Measurements from ENCODE around the gene TMPO.
A peak's percentile ranks its signal among the peaks of the same experiment; 100 is the strongest.

The TMPO gene

DNA sequence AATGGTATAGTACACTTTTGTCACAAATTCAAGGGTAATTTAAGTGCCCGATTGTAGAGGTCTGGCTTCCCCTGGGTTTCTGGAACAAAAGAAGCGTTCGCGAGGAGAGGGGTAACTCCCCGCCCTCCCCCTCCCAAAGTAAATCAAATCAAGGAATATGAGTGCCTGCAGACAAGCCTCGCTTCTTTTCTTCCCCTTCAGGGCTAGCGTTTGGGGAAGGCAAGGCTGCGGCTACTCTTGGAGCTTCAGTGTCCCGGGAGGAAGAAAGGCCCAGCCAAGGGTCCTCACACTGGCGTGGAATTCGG is 456 bp upstream of the TMPO start:
- no peaks in the 10 kb centered on the region for H3K9me3 ChIP-seq (replicated peaks; ENCODE audit: low read length)
- H3K4me3 ChIP-seq (ENCODE audit: low read length), result peak overlapping the region; percentile 96
- H3K4me1 ChIP-seq (ENCODE audit: control insufficient read depth, insufficient read depth, low read length), result peaks cover 11% of the 10 kb centered on the region
- H3K36me3 ChIP-seq (ENCODE audit: insufficient read depth, low read length), result no peaks in the 10 kb centered on the region
- peak overlapping the region; percentile 89 for H3K4me2 ChIP-seq (ENCODE audit: low read length)
- peak overlapping the region; percentile 94 for H3K9ac ChIP-seq (ENCODE audit: low read depth, low read length)
- H3K27me3 ChIP-seq (ENCODE audit: control insufficient read depth, insufficient read depth, low read length), result no peaks in the 10 kb centered on the region

DNA sequence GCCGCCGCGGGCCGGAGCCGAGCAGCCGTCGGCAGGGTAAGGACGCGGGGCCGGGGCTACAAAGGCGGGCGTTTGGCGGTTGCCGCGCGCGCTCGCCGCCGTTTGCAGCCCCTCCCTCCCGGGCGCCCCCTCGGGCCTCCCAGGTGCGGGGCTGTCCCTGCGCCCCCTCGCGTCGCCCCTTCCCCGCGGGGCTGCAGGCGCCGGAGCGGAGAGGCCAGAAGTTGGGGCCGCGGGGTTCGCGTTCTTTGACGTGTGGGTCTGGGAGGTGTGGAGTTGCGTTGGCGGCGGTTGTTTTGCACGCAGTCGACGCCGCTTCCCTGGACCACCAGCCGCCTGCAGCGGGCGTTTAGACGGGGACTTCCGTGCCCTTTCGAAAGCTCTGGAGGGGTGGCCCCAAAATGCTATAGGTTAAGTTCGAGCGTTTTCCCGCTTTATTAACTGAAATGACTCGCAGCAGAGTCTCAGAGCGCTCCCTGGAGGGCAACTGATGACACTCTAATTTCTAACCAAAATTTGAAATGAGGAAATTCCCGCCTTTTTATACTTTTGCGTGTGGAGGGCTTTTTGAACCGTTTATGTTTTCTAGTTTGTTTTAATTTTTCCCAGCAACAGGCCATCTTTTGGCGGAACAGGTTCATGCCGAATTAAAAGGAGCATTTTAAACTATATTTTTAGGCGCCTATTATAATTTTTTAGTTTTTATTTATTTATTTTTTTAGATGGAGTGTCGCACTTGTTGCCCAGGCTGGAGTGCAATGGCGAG is 902 bp downstream of the TMPO start:
- peak overlapping the region; percentile 96 for H3K4me3 ChIP-seq (ENCODE audit: low read length)
- no peaks in the 10 kb centered on the region for H3K9me3 ChIP-seq (replicated peaks; ENCODE audit: low read length)
- peak overlapping the region; percentile 94 for H3K9ac ChIP-seq (ENCODE audit: low read depth, low read length)
- H3K4me2 ChIP-seq (ENCODE audit: low read length), result peak overlapping the region; percentile 80
- H3K4me1 ChIP-seq (ENCODE audit: control insufficient read depth, insufficient read depth, low read length), result peaks cover 11% of the 10 kb centered on the region
- no peaks in the 10 kb centered on the region for H3K36me3 ChIP-seq (ENCODE audit: insufficient read depth, low read length)
- no peaks in the 10 kb centered on the region for H3K27me3 ChIP-seq (ENCODE audit: control insufficient read depth, insufficient read depth, low read length)

DNA sequence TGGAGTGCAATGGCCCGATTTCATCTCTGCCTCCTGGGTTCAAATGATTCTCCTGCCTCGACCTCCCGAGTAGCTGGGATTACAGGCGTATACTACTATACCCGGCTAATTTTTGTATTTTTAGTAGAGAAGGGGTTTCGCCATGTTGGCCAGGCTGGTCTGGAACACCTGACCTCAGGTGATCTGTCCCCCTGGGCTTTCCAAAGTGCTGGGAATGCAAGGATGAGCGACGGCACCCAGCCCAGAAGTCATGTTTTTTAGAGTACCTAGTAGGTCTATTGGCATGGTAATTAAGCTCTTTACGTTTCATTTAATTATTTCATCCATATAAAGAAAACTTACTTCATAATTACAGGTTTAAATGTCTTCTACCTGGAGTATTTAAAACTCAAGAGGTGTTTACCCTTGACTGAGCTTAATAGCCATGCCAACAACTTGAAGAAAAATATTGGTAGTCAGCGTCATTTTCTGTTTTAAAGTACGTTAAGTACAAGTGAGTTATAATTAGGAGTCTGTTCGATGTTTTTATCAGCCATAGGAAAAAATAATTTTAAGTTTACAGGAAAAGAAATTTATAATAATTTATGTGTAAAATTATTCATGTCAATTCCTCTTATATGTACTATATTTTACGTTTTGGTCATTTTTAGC is 4.0 kb downstream of the TMPO start:
- H3K36me3 ChIP-seq (ENCODE audit: insufficient read depth, low read length), result peaks cover 4% of the 10 kb centered on the region
- H3K4me2 ChIP-seq (ENCODE audit: low read length), result no peak overlapping the region
- no peak overlapping the region for H3K4me3 ChIP-seq (ENCODE audit: low read length)
- no peak overlapping the region for H3K9ac ChIP-seq (ENCODE audit: low read depth, low read length)
- no peaks in the 10 kb centered on the region for H3K27me3 ChIP-seq (ENCODE audit: control insufficient read depth, insufficient read depth, low read length)
- H3K4me1 ChIP-seq (ENCODE audit: control insufficient read depth, insufficient read depth, low read length), result peaks cover 2% of the 10 kb centered on the region
- H3K9me3 ChIP-seq (replicated peaks; ENCODE audit: low read length), result no peaks in the 10 kb centered on the region

DNA sequence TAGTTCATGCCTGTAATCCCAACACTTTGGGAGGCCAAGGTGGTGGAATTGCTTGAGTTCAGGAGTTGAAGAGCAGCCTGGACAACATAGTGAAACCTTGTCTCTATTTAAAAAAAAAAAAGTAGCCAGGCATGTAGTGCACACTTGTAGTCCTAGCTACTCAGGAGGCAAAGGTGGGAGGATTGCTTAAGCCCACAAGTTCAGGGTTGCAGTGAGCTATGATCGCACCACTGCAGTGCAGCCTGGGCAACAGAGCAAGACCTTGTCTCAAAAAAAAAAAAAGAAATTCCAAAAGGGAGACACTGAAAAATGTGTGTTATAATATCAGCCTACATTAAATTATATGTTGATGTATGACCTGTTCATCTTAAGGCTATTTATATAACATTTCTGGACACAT is 14.7 kb downstream of the TMPO start:
- H3K9ac ChIP-seq (ENCODE audit: low read depth, low read length), result no peak overlapping the region
- peaks cover 37% of the 10 kb centered on the region for H3K36me3 ChIP-seq (ENCODE audit: insufficient read depth, low read length)
- no peaks in the 10 kb centered on the region for H3K27me3 ChIP-seq (ENCODE audit: control insufficient read depth, insufficient read depth, low read length)
- H3K4me1 ChIP-seq (ENCODE audit: control insufficient read depth, insufficient read depth, low read length), result no peaks in the 10 kb centered on the region
- H3K4me2 ChIP-seq (ENCODE audit: low read length), result no peak overlapping the region
- no peak overlapping the region for H3K4me3 ChIP-seq (ENCODE audit: low read length)
- no peaks in the 10 kb centered on the region for H3K9me3 ChIP-seq (replicated peaks; ENCODE audit: low read length)

DNA sequence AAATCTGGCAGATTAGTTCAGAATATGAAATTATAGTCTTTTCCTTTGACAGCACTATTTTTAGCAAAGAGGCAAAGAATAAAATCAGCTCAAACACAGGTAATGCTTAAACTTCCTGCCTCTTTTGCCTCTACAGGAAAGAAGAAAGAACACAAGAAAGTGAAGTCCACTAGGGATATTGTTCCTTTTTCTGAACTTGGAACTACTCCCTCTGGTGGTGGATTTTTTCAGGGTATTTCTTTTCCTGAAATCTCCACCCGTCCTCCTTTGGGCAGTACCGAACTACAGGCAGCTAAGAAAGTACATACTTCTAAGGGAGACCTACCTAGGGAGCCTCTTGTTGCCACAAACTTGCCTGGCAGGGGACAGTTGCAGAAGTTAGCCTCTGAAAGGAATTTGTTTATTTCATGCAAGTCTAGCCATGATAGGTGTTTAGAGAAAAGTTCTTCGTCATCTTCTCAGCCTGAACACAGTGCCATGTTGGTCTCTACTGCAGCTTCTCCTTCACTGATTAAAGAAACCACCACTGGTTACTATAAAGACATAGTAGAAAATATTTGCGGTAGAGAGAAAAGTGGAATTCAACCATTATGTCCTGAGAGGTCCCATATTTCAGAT is 17.4 kb downstream of the TMPO start:
- no peaks in the 10 kb centered on the region for H3K9me3 ChIP-seq (replicated peaks; ENCODE audit: low read length)
- no peak overlapping the region for H3K4me3 ChIP-seq (ENCODE audit: low read length)
- peaks cover 48% of the 10 kb centered on the region for H3K36me3 ChIP-seq (ENCODE audit: insufficient read depth, low read length)
- no peaks in the 10 kb centered on the region for H3K27me3 ChIP-seq (ENCODE audit: control insufficient read depth, insufficient read depth, low read length)
- H3K4me1 ChIP-seq (ENCODE audit: control insufficient read depth, insufficient read depth, low read length), result no peaks in the 10 kb centered on the region
- no peak overlapping the region for H3K4me2 ChIP-seq (ENCODE audit: low read length)
- H3K9ac ChIP-seq (ENCODE audit: low read depth, low read length), result no peak overlapping the region

DNA sequence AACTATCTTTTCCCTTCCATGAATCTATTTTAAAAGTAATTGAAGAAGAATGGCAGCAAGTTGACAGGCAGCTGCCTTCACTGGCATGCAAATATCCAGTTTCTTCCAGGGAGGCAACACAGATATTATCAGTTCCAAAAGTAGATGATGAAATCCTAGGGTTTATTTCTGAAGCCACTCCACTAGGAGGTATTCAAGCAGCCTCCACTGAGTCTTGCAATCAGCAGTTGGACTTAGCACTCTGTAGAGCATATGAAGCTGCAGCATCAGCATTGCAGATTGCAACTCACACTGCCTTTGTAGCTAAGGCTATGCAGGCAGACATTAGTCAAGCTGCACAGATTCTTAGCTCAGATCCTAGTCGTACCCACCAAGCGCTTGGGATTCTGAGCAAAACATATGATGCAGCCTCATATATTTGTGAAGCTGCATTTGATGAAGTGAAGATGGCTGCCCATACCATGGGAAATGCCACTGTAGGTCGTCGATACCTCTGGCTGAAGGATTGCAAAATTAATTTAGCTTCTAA is 18.4 kb downstream of the TMPO start:
- no peaks in the 10 kb centered on the region for H3K4me1 ChIP-seq (ENCODE audit: control insufficient read depth, insufficient read depth, low read length)
- H3K36me3 ChIP-seq (ENCODE audit: insufficient read depth, low read length), result peaks cover 48% of the 10 kb centered on the region
- H3K4me2 ChIP-seq (ENCODE audit: low read length), result no peak overlapping the region
- H3K9me3 ChIP-seq (replicated peaks; ENCODE audit: low read length), result no peaks in the 10 kb centered on the region
- no peaks in the 10 kb centered on the region for H3K27me3 ChIP-seq (ENCODE audit: control insufficient read depth, insufficient read depth, low read length)
- H3K4me3 ChIP-seq (ENCODE audit: low read length), result no peak overlapping the region
- no peak overlapping the region for H3K9ac ChIP-seq (ENCODE audit: low read depth, low read length)

DNA sequence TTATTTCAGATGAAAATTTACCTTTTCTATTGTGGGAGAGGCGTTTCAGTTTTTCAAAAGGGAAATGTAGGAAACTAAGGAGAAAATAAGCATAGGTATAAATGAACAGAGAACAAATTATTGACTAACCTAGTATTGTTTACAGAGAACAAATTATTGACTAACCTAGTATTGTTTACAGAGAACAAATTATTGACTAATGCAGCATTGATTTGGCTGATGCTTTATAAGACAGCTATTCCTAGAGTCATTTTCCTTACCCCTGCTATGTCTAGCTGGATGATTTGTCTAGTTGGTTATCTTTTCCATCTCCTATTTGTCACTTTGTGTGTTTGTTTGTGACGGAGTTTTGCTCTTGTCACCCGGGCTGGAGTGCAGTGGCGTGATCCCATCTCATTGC is 22.6 kb downstream of the TMPO start:
- no peak overlapping the region for H3K4me2 ChIP-seq (ENCODE audit: low read length)
- H3K9me3 ChIP-seq (replicated peaks; ENCODE audit: low read length), result no peaks in the 10 kb centered on the region
- no peaks in the 10 kb centered on the region for H3K27me3 ChIP-seq (ENCODE audit: control insufficient read depth, insufficient read depth, low read length)
- H3K36me3 ChIP-seq (ENCODE audit: insufficient read depth, low read length), result peaks cover 36% of the 10 kb centered on the region
- H3K9ac ChIP-seq (ENCODE audit: low read depth, low read length), result no peak overlapping the region
- H3K4me1 ChIP-seq (ENCODE audit: control insufficient read depth, insufficient read depth, low read length), result no peaks in the 10 kb centered on the region
- no peak overlapping the region for H3K4me3 ChIP-seq (ENCODE audit: low read length)

DNA sequence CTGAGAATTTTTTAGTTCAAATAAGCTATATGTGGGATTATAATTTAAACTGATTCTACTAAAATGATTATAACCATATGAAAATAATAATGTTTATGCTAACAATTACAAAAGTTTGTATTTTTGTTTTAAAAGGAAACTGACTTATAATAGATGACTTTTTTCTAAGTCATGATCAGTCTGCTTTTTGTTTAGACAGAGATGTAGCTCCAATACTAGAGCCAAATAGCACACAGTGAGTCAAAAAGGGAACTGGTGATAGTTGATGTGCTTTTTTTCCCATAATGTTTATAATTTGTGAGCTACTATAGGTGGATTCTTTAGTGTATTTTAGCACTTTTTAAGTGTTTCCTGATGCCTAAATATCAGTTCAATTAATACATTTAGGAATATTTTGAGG is 28.3 kb downstream of the TMPO start:
- no peak overlapping the region for H3K4me2 ChIP-seq (ENCODE audit: low read length)
- H3K4me1 ChIP-seq (ENCODE audit: control insufficient read depth, insufficient read depth, low read length), result no peaks in the 10 kb centered on the region
- H3K36me3 ChIP-seq (ENCODE audit: insufficient read depth, low read length), result peaks cover 19% of the 10 kb centered on the region
- H3K9me3 ChIP-seq (replicated peaks; ENCODE audit: low read length), result no peaks in the 10 kb centered on the region
- no peak overlapping the region for H3K9ac ChIP-seq (ENCODE audit: low read depth, low read length)
- no peaks in the 10 kb centered on the region for H3K27me3 ChIP-seq (ENCODE audit: control insufficient read depth, insufficient read depth, low read length)
- no peak overlapping the region for H3K4me3 ChIP-seq (ENCODE audit: low read length)

DNA sequence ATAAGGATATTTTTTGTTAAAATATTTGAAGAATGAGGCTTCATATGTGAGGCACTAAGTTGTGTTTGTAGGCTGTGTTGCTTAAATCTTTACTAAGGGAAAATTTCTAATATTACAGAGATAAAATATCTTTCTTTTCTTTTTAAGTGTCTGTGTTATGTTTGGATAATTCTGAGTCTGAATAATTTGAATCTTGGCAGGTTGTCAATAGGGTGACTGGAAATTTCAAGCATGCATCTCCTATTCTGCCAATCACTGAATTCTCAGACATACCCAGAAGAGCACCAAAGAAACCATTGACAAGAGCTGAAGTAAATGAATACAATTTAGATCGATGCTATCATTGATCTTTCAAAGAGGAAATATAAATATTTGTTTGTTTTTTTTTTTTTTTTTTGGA is 29.4 kb downstream of the TMPO start:
- Histone ChIP-seq H3K9ac (ENCODE audit: low read depth, low read length) (no peak overlapping the region), H3K27me3 (ENCODE audit: control insufficient read depth, insufficient read depth, low read length) (no peaks in the 10 kb centered on the region), H3K36me3 (ENCODE audit: insufficient read depth, low read length) (peaks cover 19% of the 10 kb centered on the region), H3K4me3 (ENCODE audit: low read length) (no peak overlapping the region), H3K4me1 (ENCODE audit: control insufficient read depth, insufficient read depth, low read length) (no peaks in the 10 kb centered on the region), H3K9me3 (replicated peaks; ENCODE audit: low read length) (no peaks in the 10 kb centered on the region), H3K4me2 (ENCODE audit: low read length) (no peak overlapping the region)

DNA sequence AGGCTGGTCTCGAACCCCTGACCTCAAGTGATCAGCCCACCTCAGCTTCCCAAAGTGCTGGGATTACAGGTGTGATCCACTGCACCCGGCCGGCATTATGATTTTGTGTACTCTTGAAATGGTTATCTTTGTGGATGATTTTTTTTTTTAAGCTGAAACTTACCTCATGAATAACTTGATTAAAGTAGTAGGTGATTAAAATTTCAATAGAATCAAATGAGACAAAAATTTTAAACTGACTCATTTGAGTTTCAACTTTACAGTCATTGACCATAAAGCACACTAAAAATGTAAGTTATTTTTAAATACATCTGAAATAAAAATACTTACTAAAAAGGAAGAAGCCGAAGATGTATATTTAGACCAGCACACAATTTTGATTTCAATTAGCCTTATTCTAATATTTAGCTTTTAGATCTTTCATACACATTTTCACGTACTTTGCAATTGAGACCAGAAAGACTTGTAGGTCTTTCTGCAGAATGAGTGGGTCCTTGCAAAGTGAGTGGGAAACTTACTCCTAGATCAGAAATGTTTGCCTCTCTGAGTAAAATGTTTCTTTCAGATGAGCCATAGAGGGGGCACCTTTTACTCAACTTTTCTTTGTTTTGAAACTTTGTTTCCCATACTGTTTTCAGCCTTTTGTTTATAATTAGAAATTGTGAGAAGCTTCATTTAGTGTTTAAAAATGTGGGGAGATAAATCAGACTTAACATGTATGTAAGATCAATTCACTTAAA is 34.2 kb downstream of the TMPO start:
- Histone ChIP-seq H3K9me3 (replicated peaks; ENCODE audit: low read length) (no peaks in the 10 kb centered on the region), H3K4me2 (ENCODE audit: low read length) (no peak overlapping the region), H3K4me3 (ENCODE audit: low read length) (no peak overlapping the region), H3K4me1 (ENCODE audit: control insufficient read depth, insufficient read depth, low read length) (no peaks in the 10 kb centered on the region), H3K9ac (ENCODE audit: low read depth, low read length) (no peak overlapping the region), H3K36me3 (ENCODE audit: insufficient read depth, low read length) (peaks cover 26% of the 10 kb centered on the region), H3K27me3 (ENCODE audit: control insufficient read depth, insufficient read depth, low read length) (no peaks in the 10 kb centered on the region)

DNA sequence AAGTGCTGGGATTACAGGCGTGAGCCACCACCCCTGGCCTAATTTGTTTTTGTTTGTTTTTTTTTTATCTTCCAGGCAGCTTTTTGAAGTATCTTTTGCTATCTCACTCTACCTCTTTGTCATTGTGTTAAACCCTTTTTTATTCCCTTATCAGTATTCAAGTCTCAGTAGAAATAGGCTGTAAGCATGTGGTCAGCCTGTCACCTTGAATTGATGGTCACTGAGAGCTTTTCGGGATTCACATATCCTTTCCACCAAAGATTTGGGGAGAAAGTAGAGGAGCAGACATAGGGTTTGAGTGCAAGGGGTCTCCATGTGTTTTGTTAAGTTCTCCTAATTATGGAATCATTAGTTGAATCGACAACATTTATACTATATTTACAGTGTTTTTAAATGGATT is 36.4 kb downstream of the TMPO start:
- no peaks in the 10 kb centered on the region for H3K4me1 ChIP-seq (ENCODE audit: control insufficient read depth, insufficient read depth, low read length)
- H3K9me3 ChIP-seq (replicated peaks; ENCODE audit: low read length), result no peaks in the 10 kb centered on the region
- H3K4me2 ChIP-seq (ENCODE audit: low read length), result no peak overlapping the region
- peaks cover 20% of the 10 kb centered on the region for H3K36me3 ChIP-seq (ENCODE audit: insufficient read depth, low read length)
- H3K9ac ChIP-seq (ENCODE audit: low read depth, low read length), result no peak overlapping the region
- H3K4me3 ChIP-seq (ENCODE audit: low read length), result no peak overlapping the region
- H3K27me3 ChIP-seq (ENCODE audit: control insufficient read depth, insufficient read depth, low read length), result no peaks in the 10 kb centered on the region

Measured in skeletal muscle satellite cell (primary cell).